Nephron progenitor cell (in vitro differentiated cells): ENCODE data around the gene FOXP1.
A peak's percentile ranks its signal among the peaks of the same experiment; 100 is the strongest.

Experiments used
- DNase-seq: peaks from one replicate; pipeline ENCODE4 v3.0.0; 2021
- H3K27ac Mint-ChIP-seq: 2 replicates; pipeline ENCODE4 v1.8.0; 2021; ENCODE audit warnings: mild to moderate bottlenecking, moderate library complexity, mixed read lengths
- H3K27me3 Mint-ChIP-seq: 2 replicates; pipeline ENCODE4 v1.8.0; 2021; ENCODE audit warnings: mild to moderate bottlenecking, low read depth, mixed read lengths; ENCODE audit not compliant: poor library complexity
- H3K36me3 Mint-ChIP-seq: 2 replicates; pipeline ENCODE4 v1.8.0; 2021; ENCODE audit warnings: low read depth, mixed read lengths
- H3K4me1 Mint-ChIP-seq: 2 replicates; pipeline ENCODE4 v1.8.0; 2021; ENCODE audit warnings: mixed read lengths
- H3K4me3 Mint-ChIP-seq: 2 replicates; pipeline ENCODE4 v1.8.0; 2021; ENCODE audit warnings: mild to moderate bottlenecking, moderate library complexity, mixed read lengths
- H3K9me3 Mint-ChIP-seq: 2 replicates; pipeline ENCODE4 v1.8.0; 2021; ENCODE audit warnings: mild to moderate bottlenecking, moderate library complexity, mixed read lengths
- CTCF ChIP-seq: fragments of 200-600 bp; sonication (generic); IDR thresholded peaks from 2 replicates; pipeline ENCODE4 v1.5.0; 2021; ENCODE audit warnings: antibody characterized with exemption

FOXP1 gene

GRCh38 chr3:71026634-71027578, 556.6 kb downstream of the FOXP1 start:
- H3K4me1 Mint-ChIP-seq = peaks cover 46% of the 10 kb centered on the region
- peaks cover 25% of the 10 kb centered on the region for H3K9me3 Mint-ChIP-seq
- no peak for DNase-seq
- no peak for TF ChIP-seq CTCF
- peaks cover 3% of the 10 kb centered on the region for H3K27me3 Mint-ChIP-seq
- no peak overlapping the region for H3K4me3 Mint-ChIP-seq
- H3K36me3 Mint-ChIP-seq = peaks cover 67% of the 10 kb centered on the region
- H3K27ac Mint-ChIP-seq = no peak overlapping the region

- H3K4me3 Mint-ChIP-seq = no peak overlapping the region
- H3K36me3 Mint-ChIP-seq = peaks cover 67% of the 10 kb centered on the region
- no peak for TF ChIP-seq CTCF
- H3K27ac Mint-ChIP-seq = no peak overlapping the region
- H3K4me1 Mint-ChIP-seq = peaks cover 35% of the 10 kb centered on the region
- DNase-seq = no peak
- H3K27me3 Mint-ChIP-seq = no peaks in the 10 kb centered on the region
- peaks cover 19% of the 10 kb centered on the region for H3K9me3 Mint-ChIP-seq
Measured at GRCh38 chr3:71025516-71025915, 558.0 kb downstream of the FOXP1 start.

- Mint-ChIP-seq H3K4me1 (peaks cover 35% of the 10 kb centered on the region), H3K9me3 (peaks cover 14% of the 10 kb centered on the region), H3K27me3 (no peaks in the 10 kb centered on the region), H3K4me3 (no peak overlapping the region), H3K27ac (no peak overlapping the region), H3K36me3 (peaks cover 64% of the 10 kb centered on the region)
- TF ChIP-seq CTCF = no peak
- DNase-seq = no peak
Measured at GRCh38 chr3:71025010-71025409, 558.5 kb downstream of the FOXP1 start.

- Mint-ChIP-seq H3K27ac (peak overlapping the region; percentile 46), H3K4me3 (no peak overlapping the region), H3K27me3 (no peaks in the 10 kb centered on the region), H3K9me3 (no peaks in the 10 kb centered on the region), H3K36me3 (peaks cover 49% of the 10 kb centered on the region), H3K4me1 (peaks cover 35% of the 10 kb centered on the region)
- TF ChIP-seq CTCF = no peak
- DNase-seq = no peak
Measured at GRCh38 chr3:71022551-71023335, 560.8 kb downstream of the FOXP1 start.

- Mint-ChIP-seq H3K4me3 (no peak overlapping the region), H3K4me1 (peaks cover 21% of the 10 kb centered on the region)
Measured at GRCh38 chr3:71018799-71019198, 564.7 kb downstream of the FOXP1 start.

More at GRCh38 chr3:71018799-71019198, 564.7 kb downstream of the FOXP1 start:
- no peak for DNase-seq
- Mint-ChIP-seq H3K36me3 (peaks cover 67% of the 10 kb centered on the region), H3K27me3 (no peaks in the 10 kb centered on the region), H3K27ac (no peak overlapping the region), H3K9me3 (peaks cover 19% of the 10 kb centered on the region)
- no peak for TF ChIP-seq CTCF
